A673 (cell line): Measurements from ENCODE around the gene MATN1. TPM values are rescaled to one million over a fixed set of nuclear protein-coding genes. Genes with fewer than 3 reads are reported as not detected.

Experiments
- BruUV-seq: library from RNA; stranded (reverse); fragments of 400-500 nt; replicated peaks from 2 replicates; lab custom pipeline; 2021; lab: Mats Ljungman, UMichigan
- CTCF ChIA-PET: fragments of 300-600 bp; sonication (Branson Sonifier 250); formaldehyde crosslinking; loops from one replicate; lab custom pipeline; 2022; ENCODE audit warnings: antibody characterized with exemption; lab: Charles Lee
- POLR2A ChIA-PET: fragments of 300-600 bp; sonication (Branson Sonifier 250); formaldehyde crosslinking; loops from one replicate; lab custom pipeline; 2022; ENCODE audit warnings: antibody characterized with exemption; ENCODE audit not compliant: low non-redundant PET; lab: Charles Lee
- DNase-seq: peaks from one replicate; pipeline ENCODE4 v3.0.0-alpha.2; 2015; ENCODE audit warnings: low spot score
- H3K27ac ChIP-seq: fragments of 200-600 bp; sonication (generic); 2 replicates; pipeline ENCODE4 v1.5.1; 2016; ENCODE audit warnings: mixed run types, low read depth, mild to moderate bottlenecking, mixed read lengths, antibody characterized with exemption, low read length; ENCODE audit not compliant: poor library complexity, severe bottlenecking
- H3K27me3 ChIP-seq: fragments of 200-600 bp; sonication (generic); replicated peaks from 2 replicates; pipeline ENCODE4 v1.6.1; 2017; ENCODE audit warnings: mixed run types, low read depth, mild to moderate bottlenecking, mixed read lengths, antibody characterized with exemption, low read length; ENCODE audit not compliant: insufficient read depth, poor library complexity
- H3K36me3 ChIP-seq: fragments of 200-600 bp; sonication (generic); 2 replicates; pipeline ENCODE4 v1.6.1; 2016; ENCODE audit warnings: mixed run types, mild to moderate bottlenecking, mixed read lengths, antibody characterized with exemption, low read length; ENCODE audit not compliant: insufficient read depth, poor library complexity, severe bottlenecking
- H3K4me1 ChIP-seq: fragments of 200-600 bp; sonication (generic); 2 replicates; pipeline ENCODE4 v1.6.1; 2017; ENCODE audit warnings: mixed run types, mild to moderate bottlenecking, mixed read lengths, antibody characterized with exemption, low read length; ENCODE audit not compliant: insufficient read depth, poor library complexity, severe bottlenecking
- H3K4me3 ChIP-seq: fragments of 200-600 bp; sonication (generic); 2 replicates; pipeline ENCODE4 v1.5.1; 2016; ENCODE audit warnings: low read depth, mixed run types, mild to moderate bottlenecking, mixed read lengths, low read length; ENCODE audit not compliant: poor library complexity, severe bottlenecking
- H3K9me3 ChIP-seq: fragments of 200-600 bp; sonication (generic); 2 replicates; pipeline ENCODE4 v1.6.1; 2016; ENCODE audit warnings: mixed run types, low read depth, mild to moderate bottlenecking, mixed read lengths, antibody characterized with exemption, low read length; ENCODE audit not compliant: poor library complexity, severe bottlenecking
- EZH2 ChIP-seq: fragments of 200-600 bp; sonication (generic); IDR thresholded peaks from 2 replicates; pipeline ENCODE4 v1.6.1; 2017; ENCODE audit warnings: borderline replicate concordance, low read depth, mild to moderate bottlenecking, mixed read lengths, antibody characterized with exemption, low read length; ENCODE audit not compliant: poor library complexity, severe bottlenecking
- intact Hi-C: fragments of 100-400 bp; cut with micrococcal nuclease; formaldehyde crosslinking; loops from one replicate; pipeline ENCODE4 v1.10.0; 2022; ENCODE audit not compliant: unreplicated experiment
- total RNA-seq: library from RNA; stranded (reverse); gene quantifications from 2 replicates; pipeline ENCODE4 v1.2.3, GENCODE V29; 2021
- TF ChIP-seq, protein P1 (sequence below): fragments of 300-800, 200-600 bp; sonication (generic); conservative IDR thresholded peaks from 2 replicates; pipeline ENCODE4 v1.5.1; 2017; ENCODE audit warnings: low read depth, mild to moderate bottlenecking, antibody characterized with exemption, low read length, moderate library complexity, mixed read lengths

MATN1 gene
- total RNA-seq, 1 experiment from 2014 or later: not detected

DNA sequence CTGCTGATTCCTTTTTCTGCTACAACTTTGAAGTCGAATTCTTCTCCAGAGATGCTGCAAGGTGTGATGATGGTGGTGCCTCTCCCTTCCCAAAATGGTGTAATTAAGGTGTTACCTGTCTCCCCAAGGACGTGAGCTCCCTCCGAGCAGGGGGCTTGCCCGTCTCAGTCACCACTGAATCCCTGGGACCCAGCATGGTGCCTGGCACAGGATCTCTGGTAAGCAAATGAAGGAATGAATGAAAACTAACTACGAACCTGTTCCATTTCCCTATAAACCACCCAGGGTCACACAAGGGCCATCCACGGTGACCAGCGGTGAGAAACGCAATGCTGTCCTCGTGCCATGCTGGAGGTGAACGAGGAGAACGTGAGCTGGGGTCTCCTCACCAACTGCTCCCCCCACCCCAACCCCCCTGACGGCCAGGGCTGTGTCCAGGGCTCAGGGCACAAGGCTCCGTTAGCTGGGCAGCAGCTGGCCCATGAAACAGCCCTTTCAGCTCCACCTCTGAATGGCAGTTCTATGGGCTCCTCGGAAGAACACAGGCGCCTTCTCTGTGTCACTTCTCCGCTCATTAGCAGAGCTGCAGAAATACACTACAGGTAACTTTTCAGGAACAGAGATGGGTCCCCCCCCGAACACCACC lies 2.2 kb upstream of the MATN1 start:
- TF ChIP-seq EZH2: no peak
- TF ChIP-seq, protein P1, sequence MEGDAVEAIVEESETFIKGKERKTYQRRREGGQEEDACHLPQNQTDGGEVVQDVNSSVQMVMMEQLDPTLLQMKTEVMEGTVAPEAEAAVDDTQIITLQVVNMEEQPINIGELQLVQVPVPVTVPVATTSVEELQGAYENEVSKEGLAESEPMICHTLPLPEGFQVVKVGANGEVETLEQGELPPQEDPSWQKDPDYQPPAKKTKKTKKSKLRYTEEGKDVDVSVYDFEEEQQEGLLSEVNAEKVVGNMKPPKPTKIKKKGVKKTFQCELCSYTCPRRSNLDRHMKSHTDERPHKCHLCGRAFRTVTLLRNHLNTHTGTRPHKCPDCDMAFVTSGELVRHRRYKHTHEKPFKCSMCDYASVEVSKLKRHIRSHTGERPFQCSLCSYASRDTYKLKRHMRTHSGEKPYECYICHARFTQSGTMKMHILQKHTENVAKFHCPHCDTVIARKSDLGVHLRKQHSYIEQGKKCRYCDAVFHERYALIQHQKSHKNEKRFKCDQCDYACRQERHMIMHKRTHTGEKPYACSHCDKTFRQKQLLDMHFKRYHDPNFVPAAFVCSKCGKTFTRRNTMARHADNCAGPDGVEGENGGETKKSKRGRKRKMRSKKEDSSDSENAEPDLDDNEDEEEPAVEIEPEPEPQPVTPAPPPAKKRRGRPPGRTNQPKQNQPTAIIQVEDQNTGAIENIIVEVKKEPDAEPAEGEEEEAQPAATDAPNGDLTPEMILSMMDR: no peak
- CTCF ChIA-PET: interaction anchor here (0.7 kb wide), 1 partner anchor 76 kb away, joined by 4 read pairs; no protein-coding TSS in a partner anchor
- H3K27me3 ChIP-seq: no peaks in the 10 kb centered on the region
- intact Hi-C loops: no loop called here
- H3K36me3 ChIP-seq: no peaks in the 10 kb centered on the region
- no peak overlapping the region for H3K27ac ChIP-seq
- DNase-seq: no peak
- no peak overlapping the region for H3K4me3 ChIP-seq
- POLR2A ChIA-PET: interaction anchor here (0.7 kb wide), 1 partner anchor 179 kb away, joined by 5 read pairs; no protein-coding TSS in a partner anchor
- no TSS peak for BruUV-seq
- no peaks in the 10 kb centered on the region for H3K9me3 ChIP-seq
- no peaks in the 10 kb centered on the region for H3K4me1 ChIP-seq

DNA sequence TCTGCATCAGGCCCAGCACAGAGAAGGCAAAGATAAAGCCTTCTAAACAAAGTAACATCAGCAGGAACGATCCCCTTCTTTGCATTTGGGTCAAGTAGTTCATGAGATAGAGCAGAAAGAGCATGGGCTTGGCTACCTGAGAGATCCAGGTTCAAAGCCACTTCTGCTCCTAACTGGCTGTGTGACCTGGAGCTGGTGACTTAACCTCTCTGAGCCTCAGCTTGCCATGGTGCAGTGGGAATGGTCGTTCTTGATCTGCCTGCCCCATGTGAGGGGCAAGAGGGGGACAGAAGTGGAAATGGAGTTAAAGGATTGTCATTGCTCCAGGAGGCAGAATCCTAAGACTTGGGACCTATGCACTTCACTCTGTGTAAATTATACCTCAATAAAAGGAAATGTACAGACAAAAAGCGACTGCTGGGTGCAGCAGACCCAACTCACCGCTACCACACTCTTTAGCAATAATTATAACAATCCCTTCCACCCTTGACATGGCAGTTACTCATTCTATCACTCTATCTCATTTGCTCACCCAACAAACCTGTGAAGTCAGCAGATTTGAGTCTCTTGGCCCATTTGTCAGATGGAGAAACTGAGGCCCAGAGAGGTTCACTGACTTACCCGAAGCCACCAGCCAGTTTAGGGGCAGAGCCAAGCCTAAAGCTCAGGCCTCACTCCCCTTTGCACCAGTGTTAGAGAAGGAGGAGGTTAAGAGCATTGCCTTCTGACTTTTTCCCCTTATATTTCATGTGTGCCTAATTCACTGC lies 1.5 kb upstream of the MATN1 start:
- intact Hi-C loops: no loop called here
- no peaks in the 10 kb centered on the region for H3K36me3 ChIP-seq
- H3K9me3 ChIP-seq: no peaks in the 10 kb centered on the region
- H3K4me1 ChIP-seq: no peaks in the 10 kb centered on the region
- no peaks in the 10 kb centered on the region for H3K27me3 ChIP-seq
- no peak for DNase-seq
- no peak overlapping the region for H3K4me3 ChIP-seq
- H3K27ac ChIP-seq: no peak overlapping the region
- TF ChIP-seq, protein P1: no peak
- TF ChIP-seq EZH2: no peak
- CTCF ChIA-PET: interaction anchor here (0.7 kb wide), 2 partner anchors 77 to 914 kb away, joined by 3 to 4 read pairs; no protein-coding TSS in a partner anchor
- BruUV-seq: no TSS peak
- POLR2A ChIA-PET: no interaction called here

DNA sequence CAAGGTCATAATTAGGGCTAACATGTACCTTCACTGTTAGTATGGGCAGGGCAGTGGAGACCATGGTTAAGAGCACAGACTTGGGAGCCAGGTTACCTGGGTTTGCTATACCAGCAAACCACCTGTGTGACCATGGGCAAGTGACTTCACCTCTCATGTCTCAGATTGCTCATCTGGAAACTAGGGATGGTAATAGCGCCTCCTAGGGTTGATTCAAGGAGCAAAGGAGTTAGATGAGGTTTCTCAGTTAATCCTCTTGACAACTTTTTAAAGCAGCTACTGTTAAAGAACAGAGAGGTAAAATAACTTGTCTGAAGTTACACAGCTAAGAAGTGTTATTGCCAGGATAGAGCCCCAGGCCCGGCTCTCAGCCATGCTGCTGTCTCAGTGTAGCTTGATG lies 790 bp upstream of the MATN1 start:
- TF ChIP-seq, protein P1: peak; percentile 36; the same call in 1 of the 2 replicates
- TF ChIP-seq EZH2: no peak
- Histone ChIP-seq H3K27me3 (no peaks in the 10 kb centered on the region), H3K27ac (no peak overlapping the region), H3K36me3 (no peaks in the 10 kb centered on the region), H3K9me3 (no peaks in the 10 kb centered on the region), H3K4me1 (peaks cover 5% of the 10 kb centered on the region), H3K4me3 (no peak overlapping the region)
- BruUV-seq: no TSS peak
- no peak for DNase-seq
- intact Hi-C loops: no loop called here
- POLR2A ChIA-PET: no interaction called here
- CTCF ChIA-PET: interaction anchor here (0.7 kb wide), 1 partner anchor 915 kb away, joined by 3 read pairs; no protein-coding TSS in a partner anchor
